Brain microvascular endothelial cell (primary cell): ENCODE measurements around the gene MARCKSL1.
"Not testable (repeated sequence)": the region's sequence is repeated elsewhere in the genome, so short reads cannot be mapped to it uniquely, and the experiment has no call there.

ENCODE experiments used
- DNase-seq: peaks from one replicate; pipeline ENCODE4 v3.0.0-alpha.2; 2020
- H3K27ac ChIP-seq: fragments of 250-450 bp; sonication (Bioruptor Pico); 2 replicates; pipeline ENCODE4 v1.5.1; 2020; ENCODE audit warnings: mild to moderate bottlenecking, moderate library complexity
- H3K27me3 ChIP-seq: fragments of 250-450 bp; sonication (Bioruptor Pico); replicated peaks from 2 replicates; pipeline ENCODE4 v1.5.1; 2020; ENCODE audit warnings: mild to moderate bottlenecking
- H3K36me3 ChIP-seq: fragments of 250-450 bp; sonication (Bioruptor Pico); replicated peaks from 2 replicates; pipeline ENCODE4 v1.5.1; 2020; ENCODE audit warnings: mild to moderate bottlenecking
- H3K4me3 ChIP-seq: 2 replicates; pipeline ENCODE4 v1.5.1; 2011; ENCODE audit warnings: low read depth, mild to moderate bottlenecking, control low read depth, low read length, moderate library complexity
- in situ Hi-C: cut with HindIII; loops from 2 replicates; pipeline ENCODE4 v1.10.0; 2017; ENCODE audit warnings: low sequenced_read_pairs, low pct_ligation_motif_present
- TF ChIP-seq, protein P1 (sequence below): IDR thresholded peaks from 2 replicates; pipeline ENCODE4 v1.5.1; 2011; ENCODE audit warnings: low read depth, mild to moderate bottlenecking, moderate library complexity, low read length, control low read depth, inconsistent platforms; ENCODE audit errors: missing control alignments

MARCKSL1 gene

DNA sequence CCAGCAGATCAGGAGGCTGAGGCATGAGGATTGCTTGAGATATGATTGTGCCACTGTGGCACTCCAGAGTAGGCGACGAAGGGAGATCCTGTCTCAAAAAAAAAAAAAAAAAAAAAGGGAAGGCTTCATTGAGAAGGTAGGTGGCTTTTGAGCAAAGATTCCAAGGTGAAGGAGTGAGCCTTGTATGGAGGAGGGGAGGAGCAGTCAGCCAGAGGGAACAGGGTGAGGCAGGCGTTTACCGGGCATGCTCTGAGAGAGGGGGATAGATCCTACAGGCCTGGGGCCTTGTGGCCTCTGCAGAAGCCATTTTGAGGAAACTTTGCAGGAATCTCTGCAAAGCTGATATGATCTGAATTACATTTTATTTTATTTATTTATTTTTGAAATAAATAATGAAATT is 49.3 kb downstream of the MARCKSL1 start:
- Histone ChIP-seq H3K4me3 (no peak overlapping the region), H3K36me3 (no peaks in the 10 kb centered on the region), H3K27ac (no peak overlapping the region), H3K27me3 (no peaks in the 10 kb centered on the region)
- in situ Hi-C loops, result no loop called here
- TF ChIP-seq, protein P1, sequence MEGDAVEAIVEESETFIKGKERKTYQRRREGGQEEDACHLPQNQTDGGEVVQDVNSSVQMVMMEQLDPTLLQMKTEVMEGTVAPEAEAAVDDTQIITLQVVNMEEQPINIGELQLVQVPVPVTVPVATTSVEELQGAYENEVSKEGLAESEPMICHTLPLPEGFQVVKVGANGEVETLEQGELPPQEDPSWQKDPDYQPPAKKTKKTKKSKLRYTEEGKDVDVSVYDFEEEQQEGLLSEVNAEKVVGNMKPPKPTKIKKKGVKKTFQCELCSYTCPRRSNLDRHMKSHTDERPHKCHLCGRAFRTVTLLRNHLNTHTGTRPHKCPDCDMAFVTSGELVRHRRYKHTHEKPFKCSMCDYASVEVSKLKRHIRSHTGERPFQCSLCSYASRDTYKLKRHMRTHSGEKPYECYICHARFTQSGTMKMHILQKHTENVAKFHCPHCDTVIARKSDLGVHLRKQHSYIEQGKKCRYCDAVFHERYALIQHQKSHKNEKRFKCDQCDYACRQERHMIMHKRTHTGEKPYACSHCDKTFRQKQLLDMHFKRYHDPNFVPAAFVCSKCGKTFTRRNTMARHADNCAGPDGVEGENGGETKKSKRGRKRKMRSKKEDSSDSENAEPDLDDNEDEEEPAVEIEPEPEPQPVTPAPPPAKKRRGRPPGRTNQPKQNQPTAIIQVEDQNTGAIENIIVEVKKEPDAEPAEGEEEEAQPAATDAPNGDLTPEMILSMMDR, result no peak
- no peak for DNase-seq

- Histone ChIP-seq H3K36me3 (no peaks in the 10 kb centered on the region), H3K27ac (no peak overlapping the region), H3K27me3 (no peaks in the 10 kb centered on the region), H3K4me3 (no peak overlapping the region)
- TF ChIP-seq, protein P1, result no peak
- no peak for DNase-seq
- in situ Hi-C loops, result no loop called here
Observed at GRCh38 chr1:32285658-32286057, 50.4 kb downstream of the MARCKSL1 start.

- H3K4me3 ChIP-seq, DNase-seq, H3K27ac ChIP-seq, H3K36me3 ChIP-seq, in situ Hi-C loops, H3K27me3 ChIP-seq: not testable (repeated sequence)
Observed at GRCh38 chr1:32284777-32285176, 51.3 kb downstream of the MARCKSL1 start.
